PC-3 (cell line): ENCODE results near the gene ARHGAP15. TPM values are rescaled to one million over a fixed set of nuclear protein-coding genes. Genes with fewer than 3 reads are reported as not detected.

Source experiments
- ATAC-seq: fragments of 200-7000 bp; cut with Tn5 transposase; 2 replicates; pipeline ENCODE4 v1.9.1; 2020; ENCODE audit warnings: mild to moderate bottlenecking, moderate library complexity
- BruUV-seq: library from RNA; stranded (reverse); fragments of 400-500 nt; replicated peaks from 2 replicates; lab custom pipeline; 2021; lab: Mats Ljungman, UMichigan
- CTCF ChIA-PET: fragments of 300-600 bp; sonication (Branson Sonifier 250); formaldehyde crosslinking; loops from one replicate; lab custom pipeline; 2022; ENCODE audit warnings: antibody characterized with exemption; lab: Charles Lee
- POLR2A ChIA-PET: fragments of 300-600 bp; sonication (Branson Sonifier 250); formaldehyde crosslinking; loops from one replicate; lab custom pipeline; 2022; ENCODE audit warnings: antibody characterized with exemption; ENCODE audit not compliant: unreplicated experiment; lab: Charles Lee
- DNase-seq: peaks from one replicate; pipeline ENCODE4 v3.0.0-alpha.2; 2015
- H2AFZ ChIP-seq: fragments of 300-600 bp; sonication (generic); 2 replicates; pipeline ENCODE4 v1.6.0; 2016; ENCODE audit warnings: antibody characterized with exemption, low read length
- H3F3A ChIP-seq: fragments of 300-600 bp; sonication (generic); one replicate; pipeline ENCODE4 v1.6.0; 2017; ENCODE audit warnings: antibody characterized with exemption, low read length, control low read depth, mild to moderate bottlenecking; ENCODE audit not compliant: unreplicated experiment
- H3K27ac ChIP-seq: fragments of 300-600 bp; sonication (generic); 2 replicates; pipeline ENCODE4 v1.5.1; 2016; ENCODE audit warnings: mild to moderate bottlenecking, low read length
- H3K27me3 ChIP-seq: fragments of 300-600 bp; sonication (generic); 2 replicates; pipeline ENCODE4 v1.6.1; 2016; ENCODE audit warnings: low read length, mixed read lengths
- H3K36me3 ChIP-seq: fragments of 300-600 bp; sonication (generic); 2 replicates; pipeline ENCODE4 v1.6.1; 2016; ENCODE audit warnings: low read depth, mixed run types, low read length, mixed read lengths
- H3K4me1 ChIP-seq: fragments of 300-600 bp; sonication (generic); 2 replicates; pipeline ENCODE4 v1.5.1; 2016; ENCODE audit warnings: low read length; ENCODE audit not compliant: insufficient read depth
- H3K4me2 ChIP-seq: fragments of 300-600 bp; sonication (generic); 2 replicates; pipeline ENCODE4 v1.6.0; 2016; ENCODE audit warnings: low read length
- H3K4me3 ChIP-seq: fragments of 300-600 bp; sonication (generic); 2 replicates; pipeline ENCODE4 v1.5.1; 2016; ENCODE audit warnings: mild to moderate bottlenecking, low read length, mixed read lengths
- H3K79me2 ChIP-seq: fragments of 300-600 bp; sonication (generic); 2 replicates; pipeline ENCODE4 v1.6.1; 2017; ENCODE audit warnings: low read length, mixed read lengths
- H3K9ac ChIP-seq: fragments of 300-600 bp; sonication (generic); 2 replicates; pipeline ENCODE4 v1.6.0; 2016; ENCODE audit warnings: mild to moderate bottlenecking, low read length
- H3K9me2 ChIP-seq: fragments of 300-600 bp; sonication (generic); replicated peaks from 2 replicates; pipeline ENCODE4 v1.6.1; 2016; ENCODE audit warnings: mixed run types, low read length, mixed read lengths
- H3K9me3 ChIP-seq: fragments of 300-600 bp; sonication (generic); 2 replicates; pipeline ENCODE4 v1.6.1; 2016; ENCODE audit warnings: low read length, mixed read lengths
- H4K20me1 ChIP-seq: fragments of 300-600 bp; sonication (generic); 2 replicates; pipeline ENCODE4 v1.6.1; 2016; ENCODE audit warnings: low read length, mixed read lengths
- EZH2 ChIP-seq: fragments of 300-600 bp; sonication (generic); IDR thresholded peaks from one replicate; pipeline ENCODE4 v1.6.1; 2017; ENCODE audit warnings: antibody characterized with exemption, mild to moderate bottlenecking, low read length; ENCODE audit not compliant: unreplicated experiment
- EZH2phosphoT487 ChIP-seq: fragments of 300-600 bp; sonication (generic); IDR thresholded peaks from 2 replicates; pipeline ENCODE4 v1.6.1; 2018; ENCODE audit warnings: mild to moderate bottlenecking, antibody characterized with exemption, low read length, borderline replicate concordance
- intact Hi-C: fragments of 100-400 bp; cut with micrococcal nuclease; formaldehyde crosslinking; loops from 2 replicates; pipeline ENCODE4 v1.9.0; 2023
- total RNA-seq: library from RNA; depleted of rRNA; stranded (reverse); fragments of >200 nt; gene quantifications from 2 replicates; pipeline ENCODE4 v1.2.3, GENCODE V29; 2014
- TF ChIP-seq, protein P1 (sequence below): fragments of 300-600 bp; sonication (generic); conservative IDR thresholded peaks from 2 replicates; pipeline ENCODE4 v1.5.1; 2017; ENCODE audit warnings: antibody characterized with exemption, low read depth, mild to moderate bottlenecking, low read length

ARHGAP15 gene
- total RNA-seq, 1 experiment from 2014 or later = not detected

DNA sequence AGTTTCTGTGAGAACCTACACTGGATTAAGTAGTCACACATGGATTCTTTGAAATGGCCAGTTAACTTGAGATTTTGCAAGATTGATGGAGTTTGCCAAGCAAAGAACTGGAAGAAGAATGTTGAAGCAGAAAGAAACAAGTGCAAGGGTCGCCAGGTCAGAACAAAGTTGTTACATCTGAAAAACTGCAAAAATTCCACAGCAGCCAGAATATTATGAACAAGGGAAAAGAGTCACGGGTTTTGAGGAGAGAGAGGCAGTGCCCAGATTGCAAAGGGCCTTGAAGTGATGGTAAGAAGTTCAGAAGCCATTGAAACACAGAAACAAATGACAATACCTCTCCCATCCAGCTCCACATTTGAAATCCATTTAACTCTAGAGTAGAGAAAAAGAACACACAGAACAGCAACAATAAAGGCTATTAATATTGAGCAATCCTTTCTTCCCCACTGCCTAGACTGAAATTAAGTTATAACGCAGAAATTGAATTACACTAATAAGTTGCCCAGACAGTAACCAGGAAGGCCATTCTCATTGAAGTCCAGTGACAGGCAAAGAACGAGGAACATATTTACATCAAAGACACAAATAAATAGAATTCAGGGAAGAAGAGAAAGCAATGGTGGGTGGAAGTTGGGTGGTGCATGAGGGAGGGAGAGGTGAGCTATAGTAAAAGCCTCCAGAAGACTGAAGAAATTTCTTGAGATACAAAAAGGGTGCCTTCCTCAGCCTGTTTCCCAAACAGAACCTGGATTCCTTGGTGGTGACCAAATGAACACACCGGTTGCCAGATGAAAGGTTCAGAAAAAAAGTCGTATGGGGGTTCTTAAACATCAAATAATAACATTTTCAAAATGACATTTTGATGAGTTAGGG, 80.6 kb downstream of the ARHGAP15 start:
- no peak for TF ChIP-seq EZH2
- TF ChIP-seq EZH2phosphoT487 = no peak
- TF ChIP-seq, protein P1, sequence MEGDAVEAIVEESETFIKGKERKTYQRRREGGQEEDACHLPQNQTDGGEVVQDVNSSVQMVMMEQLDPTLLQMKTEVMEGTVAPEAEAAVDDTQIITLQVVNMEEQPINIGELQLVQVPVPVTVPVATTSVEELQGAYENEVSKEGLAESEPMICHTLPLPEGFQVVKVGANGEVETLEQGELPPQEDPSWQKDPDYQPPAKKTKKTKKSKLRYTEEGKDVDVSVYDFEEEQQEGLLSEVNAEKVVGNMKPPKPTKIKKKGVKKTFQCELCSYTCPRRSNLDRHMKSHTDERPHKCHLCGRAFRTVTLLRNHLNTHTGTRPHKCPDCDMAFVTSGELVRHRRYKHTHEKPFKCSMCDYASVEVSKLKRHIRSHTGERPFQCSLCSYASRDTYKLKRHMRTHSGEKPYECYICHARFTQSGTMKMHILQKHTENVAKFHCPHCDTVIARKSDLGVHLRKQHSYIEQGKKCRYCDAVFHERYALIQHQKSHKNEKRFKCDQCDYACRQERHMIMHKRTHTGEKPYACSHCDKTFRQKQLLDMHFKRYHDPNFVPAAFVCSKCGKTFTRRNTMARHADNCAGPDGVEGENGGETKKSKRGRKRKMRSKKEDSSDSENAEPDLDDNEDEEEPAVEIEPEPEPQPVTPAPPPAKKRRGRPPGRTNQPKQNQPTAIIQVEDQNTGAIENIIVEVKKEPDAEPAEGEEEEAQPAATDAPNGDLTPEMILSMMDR = no peak
- Histone ChIP-seq H3K4me2 (no peak overlapping the region), H3K9me2 (no peaks in the 10 kb centered on the region), H3K27ac (no peak overlapping the region), H3F3A (no peaks in the 10 kb centered on the region), H4K20me1 (no peaks in the 10 kb centered on the region), H3K9ac (no peak overlapping the region), H3K79me2 (no peaks in the 10 kb centered on the region), H3K9me3 (no peaks in the 10 kb centered on the region), H3K27me3 (peaks cover 41% of the 10 kb centered on the region), H2AFZ (no peak overlapping the region), H3K4me3 (no peak overlapping the region), H3K4me1 (no peaks in the 10 kb centered on the region), H3K36me3 (no peaks in the 10 kb centered on the region)
- ChIA-PET CTCF (no interaction called here), POLR2A (no interaction called here)
- ATAC-seq (no peak), DNase-seq (no peak)
- BruUV-seq = no TSS peak
- intact Hi-C loops = no loop called here

DNA sequence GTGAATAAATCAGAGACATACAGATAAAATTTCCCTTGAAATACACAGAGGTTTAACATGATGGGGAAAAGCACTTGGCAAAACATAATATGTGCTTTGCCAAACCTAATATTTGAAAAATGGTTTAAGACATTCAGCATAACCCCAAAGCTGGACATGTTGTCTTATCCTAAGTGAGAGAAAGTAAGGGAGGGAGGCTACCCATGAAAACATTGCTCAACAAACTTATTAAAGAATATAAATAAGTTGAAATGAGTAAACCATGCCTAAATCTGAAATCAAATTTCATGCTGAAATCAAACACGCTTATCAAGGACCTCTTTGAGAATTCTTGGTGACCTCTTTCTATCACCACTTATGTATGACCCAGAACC, 81.2 kb downstream of the ARHGAP15 start:
- CTCF ChIA-PET = no interaction called here
- BruUV-seq = no TSS peak
- intact Hi-C loops = no loop called here
- no peak overlapping the region for H2AFZ ChIP-seq
- no peaks in the 10 kb centered on the region for H3K79me2 ChIP-seq
- ATAC-seq (no peak), DNase-seq (no peak)
- H4K20me1 ChIP-seq = no peaks in the 10 kb centered on the region
- no peaks in the 10 kb centered on the region for H3K36me3 ChIP-seq
- H3K9ac ChIP-seq = no peak overlapping the region
- H3K27ac ChIP-seq = no peak overlapping the region
- H3K4me3 ChIP-seq = no peak overlapping the region
- peaks cover 47% of the 10 kb centered on the region for H3K27me3 ChIP-seq
- TF ChIP-seq, protein P1 = no peak
- TF ChIP-seq EZH2 (no peak), EZH2phosphoT487 (no peak)
- H3K4me1 ChIP-seq = no peaks in the 10 kb centered on the region
- POLR2A ChIA-PET = no interaction called here
- H3K9me2 ChIP-seq = no peaks in the 10 kb centered on the region
- no peaks in the 10 kb centered on the region for H3K9me3 ChIP-seq
- no peaks in the 10 kb centered on the region for H3F3A ChIP-seq
- H3K4me2 ChIP-seq = no peak overlapping the region

DNA sequence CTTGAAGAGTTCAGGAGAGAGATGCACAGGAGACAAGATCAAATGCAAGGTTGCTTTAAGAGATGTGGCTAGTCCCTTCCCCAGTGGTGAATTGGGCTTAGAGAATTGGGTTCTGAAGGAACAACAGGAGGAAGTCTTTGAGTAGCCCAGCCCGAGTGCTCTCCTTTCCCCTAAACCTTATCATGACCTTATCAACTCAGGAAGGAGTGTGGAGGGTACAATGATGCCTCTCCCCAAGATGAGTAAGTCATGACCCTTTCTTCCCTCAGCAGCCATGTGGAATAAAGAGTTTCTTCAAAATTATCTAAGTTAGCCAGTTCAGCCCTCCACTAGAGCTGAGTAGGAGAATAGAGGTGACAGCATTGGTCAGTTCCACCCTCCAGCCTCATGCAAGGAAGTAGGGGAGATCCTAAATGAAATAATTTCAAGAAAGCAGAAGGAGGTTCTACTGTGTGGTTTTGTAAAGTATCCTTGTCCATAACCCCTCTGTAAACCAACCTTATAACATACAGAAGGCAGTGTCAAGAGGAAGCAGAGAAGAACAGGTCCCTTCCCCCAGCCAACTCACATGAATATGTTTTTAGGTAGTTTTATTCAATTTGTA, 88.4 kb downstream of the ARHGAP15 start:
- Histone ChIP-seq H3K4me1 (no peaks in the 10 kb centered on the region), H3K36me3 (no peaks in the 10 kb centered on the region), H2AFZ (no peak overlapping the region), H3K79me2 (no peaks in the 10 kb centered on the region), H3F3A (no peaks in the 10 kb centered on the region), H3K27ac (no peak overlapping the region), H3K27me3 (peaks cover 22% of the 10 kb centered on the region), H3K4me2 (no peak overlapping the region), H3K9me3 (no peaks in the 10 kb centered on the region), H3K4me3 (no peak overlapping the region), H3K9me2 (no peaks in the 10 kb centered on the region), H4K20me1 (no peaks in the 10 kb centered on the region), H3K9ac (no peak overlapping the region)
- TF ChIP-seq EZH2phosphoT487 (no peak), EZH2 (no peak)
- TF ChIP-seq, protein P1 = no peak
- intact Hi-C loops = no loop called here
- POLR2A ChIA-PET = no interaction called here
- DNase-seq (no peak), ATAC-seq (no peak)
- no TSS peak for BruUV-seq
- CTCF ChIA-PET = no interaction called here
